Measurements from ENCODE around the gene INPP4A. TPM values are rescaled to one million over a fixed set of nuclear protein-coding genes. Genes with fewer than 3 reads are reported as not detected.

Gene INPP4A
- polyA plus RNA-seq, 1 experiment, result 12.9 TPM

- TF ChIP-seq CTCF (IDR thresholded peaks at IDR 0.05; ENCODE audit: low read depth, low read length), result no peak
- DNase-seq (ENCODE audit: low read depth, low spot score), result no peak
- CTCF ChIA-PET, result no interaction called here
Observed at GRCh38 chr2:98517636-98518035, 73.0 kb downstream of the INPP4A start.

DNA sequence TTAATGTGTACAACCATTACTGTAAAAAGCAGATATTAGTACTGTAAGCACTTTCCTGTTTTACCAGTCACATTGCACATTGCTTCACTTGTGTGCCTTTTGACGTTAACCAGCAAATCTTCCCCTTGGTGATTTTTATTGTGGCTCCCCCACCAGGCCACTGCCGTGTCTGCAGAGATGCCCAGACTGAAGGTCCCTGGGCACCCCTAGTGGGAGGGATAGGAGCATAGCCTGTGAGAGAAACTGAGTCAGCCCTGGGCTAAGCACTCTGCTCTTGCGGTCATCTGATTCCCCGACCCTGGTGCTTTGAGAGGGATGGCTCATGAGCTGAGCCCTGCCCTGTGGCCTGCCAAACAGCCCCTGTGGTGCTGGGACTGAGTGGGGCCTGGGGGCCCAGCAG, 73.4 kb downstream of the INPP4A start:
- ChIA-PET POLR2A (no interaction called here), CTCF (no interaction called here)
- no peak overlapping the region for H3K4me3 ChIP-seq (ENCODE audit: low read depth, low read length)
- H3K9me3 ChIP-seq (ENCODE audit: control insufficient read depth, insufficient read depth, low read length), result no peaks in the 10 kb centered on the region
- H3K27ac ChIP-seq (ENCODE audit: low read depth, low read length), result no peak overlapping the region
- no peaks in the 10 kb centered on the region for H3K27me3 ChIP-seq (ENCODE audit: control insufficient read depth, insufficient read depth, low read length)
- peak; percentile 31 for TF ChIP-seq CTCF (IDR thresholded peaks at IDR 0.05; ENCODE audit: low read depth, low read length)
- DNase-seq (ENCODE audit: low read depth, low spot score), result no peak

More at GRCh38 chr2:98517636-98518035, 73.0 kb downstream of the INPP4A start:
- no peaks in the 10 kb centered on the region for H3K9me3 ChIP-seq (ENCODE audit: control insufficient read depth, insufficient read depth, low read length)
- no peaks in the 10 kb centered on the region for H3K27me3 ChIP-seq (ENCODE audit: control insufficient read depth, insufficient read depth, low read length)
- no peak overlapping the region for H3K4me3 ChIP-seq (ENCODE audit: low read depth, low read length)
- H3K27ac ChIP-seq (ENCODE audit: low read depth, low read length), result no peak overlapping the region
- POLR2A ChIA-PET, result no interaction called here

- H3K9me3 ChIP-seq (ENCODE audit: control insufficient read depth, insufficient read depth, low read length), result no peaks in the 10 kb centered on the region
- no peak for DNase-seq (ENCODE audit: low read depth, low spot score)
- no peak overlapping the region for H3K27ac ChIP-seq (ENCODE audit: low read depth, low read length)
- H3K4me3 ChIP-seq (ENCODE audit: low read depth, low read length), result no peak overlapping the region
- TF ChIP-seq CTCF (IDR thresholded peaks at IDR 0.05; ENCODE audit: low read depth, low read length), result no peak
- ChIA-PET POLR2A (no interaction called here), CTCF (interaction anchor here (0.8 kb wide), 1 partner anchor 31 kb away, joined by 3 read pairs; no protein-coding TSS in a partner anchor)
- no peaks in the 10 kb centered on the region for H3K27me3 ChIP-seq (ENCODE audit: control insufficient read depth, insufficient read depth, low read length)
Observed at GRCh38 chr2:98519156-98519555, 74.5 kb downstream of the INPP4A start.

- Histone ChIP-seq H3K27me3 (ENCODE audit: control insufficient read depth, insufficient read depth, low read length) (no peaks in the 10 kb centered on the region), H3K4me3 (ENCODE audit: low read depth, low read length) (no peak overlapping the region), H3K9me3 (ENCODE audit: control insufficient read depth, insufficient read depth, low read length) (no peaks in the 10 kb centered on the region), H3K27ac (ENCODE audit: low read depth, low read length) (no peak overlapping the region)
- DNase-seq (ENCODE audit: low read depth, low spot score), result no peak
- ChIA-PET CTCF (no interaction called here), POLR2A (no interaction called here)
- no peak for TF ChIP-seq CTCF (IDR thresholded peaks at IDR 0.05; ENCODE audit: low read depth, low read length)
Observed at GRCh38 chr2:98519851-98520250, 75.2 kb downstream of the INPP4A start.

DNA sequence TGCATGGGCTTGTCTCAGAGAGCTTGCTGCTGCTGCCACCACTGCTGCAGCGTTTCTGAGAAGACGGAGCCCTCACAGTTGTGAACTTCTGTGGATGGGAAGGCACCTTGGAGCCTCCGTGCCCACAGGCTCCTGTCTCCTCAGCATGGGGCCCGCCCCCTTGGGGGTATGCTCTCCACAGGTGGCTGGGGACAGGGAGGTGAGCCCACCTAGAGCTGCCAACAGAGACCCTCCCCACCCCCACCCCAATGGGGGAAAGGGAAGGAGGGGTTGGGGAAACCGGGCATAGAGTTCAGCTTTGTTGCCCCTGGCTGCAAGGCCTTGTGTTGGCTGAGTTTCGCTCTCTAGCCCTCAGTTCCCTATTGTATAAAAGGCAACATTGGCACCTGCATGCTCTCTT, 76.1 kb downstream of the INPP4A start:
- no peak overlapping the region for H3K4me3 ChIP-seq (ENCODE audit: low read depth, low read length)
- DNase-seq (ENCODE audit: low read depth, low spot score), result no peak
- CTCF ChIA-PET, result no interaction called here
- POLR2A ChIA-PET, result no interaction called here
- H3K9me3 ChIP-seq (ENCODE audit: control insufficient read depth, insufficient read depth, low read length), result no peaks in the 10 kb centered on the region
- H3K27me3 ChIP-seq (ENCODE audit: control insufficient read depth, insufficient read depth, low read length), result no peaks in the 10 kb centered on the region
- no peak overlapping the region for H3K27ac ChIP-seq (ENCODE audit: low read depth, low read length)
- no peak for TF ChIP-seq CTCF (IDR thresholded peaks at IDR 0.05; ENCODE audit: low read depth, low read length)

All from AG04450 (cell line).